IMR-90 (cell line): ENCODE measurements around the gene EDN3.

ENCODE experiments used
- BHLHE40 ChIP-seq: fragments of 150-350 bp; IDR thresholded peaks from 2 replicates; pipeline ENCODE4 v1.6.1; 2016; ENCODE audit warnings: mild to moderate bottlenecking, low read depth, low read length
- CHD1 ChIP-seq: IDR thresholded peaks from 2 replicates; pipeline ENCODE4 v1.6.1; 2012; ENCODE audit warnings: low read depth, low read length, improper control_type of control experiment
- CTCF ChIP-seq: conservative IDR thresholded peaks from 2 replicates; pipeline ENCODE4 v1.5.1; 2012; ENCODE audit warnings: mild to moderate bottlenecking, low read depth, low read length, improper control_type of control experiment
- ELK1 ChIP-seq: fragments of 150-350 bp; IDR thresholded peaks from 2 replicates; pipeline ENCODE4 v1.6.1; 2016; ENCODE audit warnings: low read depth, mild to moderate bottlenecking, low read length, moderate library complexity, borderline replicate concordance
- FOS ChIP-seq: fragments of 150-350 bp; IDR thresholded peaks from 2 replicates; pipeline ENCODE4 v1.6.1; 2016; ENCODE audit warnings: low read depth, low read length
- MAZ ChIP-seq: IDR thresholded peaks from 2 replicates; pipeline ENCODE4 v1.6.1; 2012; ENCODE audit warnings: low read depth, mild to moderate bottlenecking, low read length, improper control_type of control experiment, moderate library complexity, borderline replicate concordance
- NFE2L2 ChIP-seq: fragments of 150-350 bp; IDR thresholded peaks from 2 replicates; pipeline ENCODE4 v1.6.1; 2016; ENCODE audit warnings: low read depth, mild to moderate bottlenecking, low read length
- POLR2A ChIP-seq: IDR thresholded peaks from 2 replicates; pipeline ENCODE4 v1.6.1; 2012; ENCODE audit warnings: mild to moderate bottlenecking, low read depth, low read length
- SMC3 ChIP-seq: fragments of 150-350 bp; IDR thresholded peaks from 2 replicates; pipeline ENCODE4 v1.6.1; 2016; ENCODE audit warnings: low read depth, mild to moderate bottlenecking, antibody characterized with exemption, low read length, moderate library complexity

DNA sequence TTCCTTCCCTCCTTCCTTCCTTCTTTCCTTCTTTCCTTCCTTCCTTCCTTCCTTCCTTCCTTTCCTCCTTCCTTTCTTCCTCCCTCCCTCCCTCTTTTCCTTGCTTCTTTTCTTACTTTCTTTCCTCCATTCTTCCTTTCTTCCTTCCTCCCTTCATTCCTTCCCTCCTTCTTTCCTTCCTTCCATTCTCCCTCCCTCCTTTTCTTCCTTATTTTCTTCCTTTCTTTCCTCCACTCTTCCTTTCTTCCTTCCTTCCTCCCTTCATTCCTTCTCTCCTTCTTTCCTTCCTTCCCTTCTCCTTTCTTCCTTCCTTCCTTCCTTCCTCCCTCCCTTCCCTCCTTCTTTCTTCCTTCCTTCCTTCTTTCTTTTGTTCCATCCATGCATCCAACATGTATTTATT, 35.1 kb upstream of the EDN3 start:
- TF ChIP-seq CTCF (no peak), POLR2A (no peak), SMC3 (no peak), BHLHE40 (no peak), MAZ (no peak), FOS (no peak), CHD1 (no peak), NFE2L2 (no peak), ELK1 (no peak)
